Progenitor cell of endocrine pancreas (in vitro differentiated cells): ENCODE results near the gene IER5L. TPM values are rescaled to one million over a fixed set of nuclear protein-coding genes. Genes with fewer than 3 reads are reported as not detected.

Source experiments
- DNase-seq: peaks from one replicate; pipeline ENCODE4 v3.0.0; 2021; ENCODE audit warnings: low spot score; ENCODE audit not compliant: unreplicated experiment
- H3K27ac Mint-ChIP-seq: 2 replicates; pipeline ENCODE4 v1.8.0; 2021; ENCODE audit warnings: mild to moderate bottlenecking, moderate library complexity, mixed read lengths
- H3K27me3 Mint-ChIP-seq: 2 replicates; pipeline ENCODE4 v1.8.0; 2021; ENCODE audit warnings: mixed read lengths
- H3K36me3 Mint-ChIP-seq: 2 replicates; pipeline ENCODE4 v1.8.0; 2022; ENCODE audit warnings: mixed read lengths; ENCODE audit not compliant: insufficient read depth
- H3K4me1 Mint-ChIP-seq: 2 replicates; pipeline ENCODE4 v1.8.0; 2021; ENCODE audit warnings: low read depth, mixed read lengths
- H3K4me3 Mint-ChIP-seq: 2 replicates; pipeline ENCODE4 v1.8.0; 2021; ENCODE audit warnings: low read depth, mild to moderate bottlenecking, moderate library complexity, mixed read lengths
- H3K9me3 Mint-ChIP-seq: 2 replicates; pipeline ENCODE4 v1.8.0; 2021; ENCODE audit warnings: low read depth, mixed read lengths
- long read RNA-seq: library from polyadenylated mRNA; unstranded; transcript quantifications from one replicate; pipeline ENCODE4 v2.0.0, GENCODE V29; 2020
- total RNA-seq: library from RNA; stranded (reverse); gene quantifications from 2 replicates; pipeline ENCODE4 v1.2.1, GENCODE V29; 2021
- TF ChIP-seq, protein P1 (sequence below): fragments of 200-600 bp; sonication (generic); IDR thresholded peaks from one replicate; pipeline ENCODE4 v1.5.0; 2021; ENCODE audit warnings: antibody characterized with exemption, mild to moderate bottlenecking; ENCODE audit not compliant: unreplicated experiment

IER5L gene
- 21.8 and 22.6 TPM in 2 replicates for total RNA-seq
- long read RNA-seq = 0 reads

DNA sequence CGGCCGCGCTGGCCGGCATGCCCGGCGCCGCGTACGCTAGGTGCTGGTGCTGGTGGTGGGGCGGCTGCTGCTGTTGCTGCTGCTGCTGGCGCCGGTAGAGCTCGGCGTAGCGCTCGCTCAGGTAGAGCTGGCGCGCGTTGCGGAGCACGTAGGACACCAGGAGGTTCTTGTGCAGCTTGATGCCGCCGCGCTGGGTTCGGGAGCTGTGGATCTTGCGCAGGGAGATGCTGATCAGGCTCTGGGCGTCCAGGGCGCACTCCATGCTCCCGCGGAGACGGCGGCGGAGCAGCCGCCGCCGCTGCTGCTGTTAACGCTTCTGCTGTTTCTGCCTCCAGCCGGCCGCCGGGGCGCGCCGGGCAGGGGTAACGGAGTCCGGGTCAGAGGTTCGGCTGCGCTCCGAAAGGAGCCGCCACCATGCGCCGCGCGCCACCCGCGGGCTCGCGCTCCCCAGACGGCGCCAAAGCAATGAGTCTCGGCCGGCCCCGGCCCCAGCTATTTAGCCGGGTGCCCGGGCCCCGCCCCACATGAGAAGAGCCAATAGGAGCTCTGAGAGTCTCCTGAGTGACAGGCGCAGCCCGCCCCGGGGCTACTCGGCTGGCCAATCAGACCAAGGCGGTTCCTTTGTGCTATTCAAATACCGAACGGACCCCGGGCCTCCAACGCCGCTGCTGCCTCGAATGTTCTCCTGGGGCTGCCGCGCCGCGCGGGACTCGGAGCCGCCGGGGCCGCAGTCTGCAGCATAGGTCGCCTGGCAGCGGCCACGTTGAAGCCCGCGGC, at the start of gene IER5L:
IER5L (minus strand) TSS at position 471 of the 777 bp plus-strand sequence; CDS start at position 262, 209 bp downstream.
- Mint-ChIP-seq H3K9me3 (no peaks in the 10 kb centered on the region), H3K36me3 (no peaks in the 10 kb centered on the region), H3K27me3 (peaks cover 6% of the 10 kb centered on the region), H3K4me3 (peak within 1 kb of the TSS; percentile 94), H3K4me1 (peaks cover 35% of the 10 kb centered on the region), H3K27ac (peak within 1 kb of the TSS; percentile 97)
- peak; percentile 92 for DNase-seq
- TF ChIP-seq, protein P1, sequence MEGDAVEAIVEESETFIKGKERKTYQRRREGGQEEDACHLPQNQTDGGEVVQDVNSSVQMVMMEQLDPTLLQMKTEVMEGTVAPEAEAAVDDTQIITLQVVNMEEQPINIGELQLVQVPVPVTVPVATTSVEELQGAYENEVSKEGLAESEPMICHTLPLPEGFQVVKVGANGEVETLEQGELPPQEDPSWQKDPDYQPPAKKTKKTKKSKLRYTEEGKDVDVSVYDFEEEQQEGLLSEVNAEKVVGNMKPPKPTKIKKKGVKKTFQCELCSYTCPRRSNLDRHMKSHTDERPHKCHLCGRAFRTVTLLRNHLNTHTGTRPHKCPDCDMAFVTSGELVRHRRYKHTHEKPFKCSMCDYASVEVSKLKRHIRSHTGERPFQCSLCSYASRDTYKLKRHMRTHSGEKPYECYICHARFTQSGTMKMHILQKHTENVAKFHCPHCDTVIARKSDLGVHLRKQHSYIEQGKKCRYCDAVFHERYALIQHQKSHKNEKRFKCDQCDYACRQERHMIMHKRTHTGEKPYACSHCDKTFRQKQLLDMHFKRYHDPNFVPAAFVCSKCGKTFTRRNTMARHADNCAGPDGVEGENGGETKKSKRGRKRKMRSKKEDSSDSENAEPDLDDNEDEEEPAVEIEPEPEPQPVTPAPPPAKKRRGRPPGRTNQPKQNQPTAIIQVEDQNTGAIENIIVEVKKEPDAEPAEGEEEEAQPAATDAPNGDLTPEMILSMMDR = no peak

DNA sequence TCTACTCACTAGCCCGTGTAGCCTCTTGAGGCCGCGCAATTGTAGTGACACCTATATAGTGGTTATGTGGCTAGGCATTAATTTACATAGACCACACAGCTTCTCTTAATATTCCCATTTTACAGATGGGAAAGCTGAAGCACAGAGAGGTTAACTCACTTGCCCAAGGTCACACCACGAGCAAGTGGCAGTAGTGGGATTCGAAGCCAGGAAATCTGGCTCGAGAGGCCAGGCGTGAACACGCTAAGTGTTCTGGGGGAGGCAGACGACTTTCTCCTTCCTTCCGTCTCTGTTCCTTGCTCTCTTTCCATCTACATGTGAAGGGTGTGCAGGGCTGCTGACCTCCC, 49.8 kb upstream of the IER5L start:
- H3K36me3 Mint-ChIP-seq = no peaks in the 10 kb centered on the region
- no peak overlapping the region for H3K4me3 Mint-ChIP-seq
- TF ChIP-seq, protein P1 = no peak
- peaks cover 3% of the 10 kb centered on the region for H3K4me1 Mint-ChIP-seq
- H3K9me3 Mint-ChIP-seq = no peaks in the 10 kb centered on the region
- H3K27me3 Mint-ChIP-seq = peaks cover 3% of the 10 kb centered on the region
- no peak overlapping the region for H3K27ac Mint-ChIP-seq
- DNase-seq = no peak

DNA sequence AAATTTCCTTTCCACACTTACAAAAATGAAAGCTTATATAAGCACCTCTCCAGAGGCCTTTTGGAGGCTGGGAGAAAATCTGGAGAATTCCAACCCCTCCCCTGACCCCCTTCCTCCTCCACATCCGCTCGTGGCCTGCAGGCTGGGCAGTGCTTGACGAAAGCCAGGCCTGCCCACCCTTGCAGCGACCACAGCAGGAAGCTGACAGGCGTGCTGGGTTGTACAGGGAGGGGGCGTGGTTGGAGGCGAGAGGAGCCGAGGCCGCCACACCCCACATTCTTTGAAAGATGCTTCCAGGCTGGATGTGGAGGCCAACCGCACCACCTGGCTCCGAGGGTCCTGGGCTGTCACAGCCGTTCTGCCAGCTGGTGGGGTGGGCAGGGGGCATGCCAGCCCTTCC, 47.8 kb upstream of the IER5L start:
- DNase-seq = no peak
- peaks cover 3% of the 10 kb centered on the region for H3K4me1 Mint-ChIP-seq
- TF ChIP-seq, protein P1 = no peak
- no peaks in the 10 kb centered on the region for H3K36me3 Mint-ChIP-seq
- no peak overlapping the region for H3K4me3 Mint-ChIP-seq
- no peaks in the 10 kb centered on the region for H3K9me3 Mint-ChIP-seq
- no peak overlapping the region for H3K27ac Mint-ChIP-seq
- peaks cover 3% of the 10 kb centered on the region for H3K27me3 Mint-ChIP-seq

DNA sequence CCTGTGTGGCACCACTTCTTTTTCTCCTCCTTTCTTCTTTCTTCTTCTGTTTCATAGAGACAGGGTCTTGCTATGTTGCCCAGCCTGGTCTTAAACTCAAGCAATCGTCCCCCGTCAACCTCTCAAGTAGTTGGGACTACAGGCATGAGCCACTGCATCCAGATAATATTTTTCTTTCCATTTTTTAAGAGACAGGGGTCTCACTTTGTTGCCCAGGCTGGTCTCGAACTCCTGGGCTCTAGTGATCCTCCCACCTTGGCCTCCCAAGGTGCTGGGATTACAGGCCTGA, 47.4 kb upstream of the IER5L start:
- Mint-ChIP-seq H3K27me3 (peaks cover 3% of the 10 kb centered on the region), H3K36me3 (no peaks in the 10 kb centered on the region), H3K4me1 (peaks cover 3% of the 10 kb centered on the region), H3K9me3 (no peaks in the 10 kb centered on the region), H3K27ac (no peak overlapping the region), H3K4me3 (no peak overlapping the region)
- TF ChIP-seq, protein P1 = no peak
- no peak for DNase-seq

DNA sequence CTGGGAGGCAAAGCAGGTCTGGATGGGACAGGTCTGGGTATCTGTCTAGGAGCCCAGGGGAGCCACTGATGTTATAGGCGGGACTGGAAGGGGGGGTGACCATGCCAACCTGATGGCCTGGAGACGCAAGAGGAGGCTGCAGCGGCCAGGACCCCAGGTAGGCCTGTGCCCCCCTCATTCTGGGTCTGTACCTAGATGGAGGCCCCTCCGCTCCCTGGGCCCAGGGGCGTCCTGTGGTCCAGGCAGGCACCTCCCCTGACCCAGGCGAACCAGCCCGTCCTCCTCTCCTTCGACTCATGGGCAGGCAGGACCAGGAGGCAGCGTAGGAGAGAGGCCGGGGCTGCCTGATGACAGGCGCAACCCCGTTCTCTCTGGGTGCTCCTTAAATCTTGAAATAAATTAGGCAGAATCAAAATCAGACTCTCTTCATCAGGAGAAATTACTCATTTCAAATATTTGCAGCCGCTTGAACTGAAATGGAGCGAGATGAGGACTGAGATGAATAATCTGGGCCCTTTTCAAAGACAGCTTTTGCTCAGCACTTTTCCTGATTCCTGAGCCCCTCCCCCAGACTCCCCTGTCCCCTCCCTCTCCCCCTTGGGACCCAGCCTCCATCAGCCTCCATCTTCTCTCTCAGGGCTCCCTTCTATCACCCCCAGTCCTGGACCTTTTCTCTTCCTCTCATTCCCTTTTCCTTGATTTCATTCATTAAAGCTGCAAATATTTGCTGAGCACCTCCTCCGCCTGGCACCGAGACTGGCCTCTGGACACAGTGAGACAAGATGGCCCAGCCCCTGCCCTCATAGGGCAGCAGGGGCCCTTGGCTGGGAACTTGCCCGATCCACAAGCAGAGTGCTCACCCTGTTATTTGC, 46.8 kb upstream of the IER5L start:
- no peak for DNase-seq
- H3K4me3 Mint-ChIP-seq = no peak overlapping the region
- H3K4me1 Mint-ChIP-seq = peaks cover 3% of the 10 kb centered on the region
- TF ChIP-seq, protein P1 = no peak
- peaks cover 3% of the 10 kb centered on the region for H3K27me3 Mint-ChIP-seq
- H3K36me3 Mint-ChIP-seq = no peaks in the 10 kb centered on the region
- H3K27ac Mint-ChIP-seq = no peak overlapping the region
- H3K9me3 Mint-ChIP-seq = no peaks in the 10 kb centered on the region
